Motor neuron (in vitro differentiated cells): ENCODE measurements around the gene TRPC1. TPM values are rescaled to one million over a fixed set of nuclear protein-coding genes. Genes with fewer than 3 reads are reported as not detected.
A peak's percentile ranks its signal among the peaks of the same experiment; 100 is the strongest.

ENCODE experiments used
- ATAC-seq, 8 experiments: fragments of 200-7000 bp; cut with Tn5 transposase; replicated peaks in 6 of 8; 2 replicates each; pipeline ENCODE4 v1.8.0; 2021; ENCODE audit warnings: mild to moderate bottlenecking in 8 of 8, moderate library complexity in 8 of 8
- H3K27ac ChIP-seq, 2 donors: fragments of 250-450 bp; sonication (Bioruptor Pico); 2 replicates each; pipeline ENCODE4 v1.9.0; 2021; ENCODE audit warnings: antibody characterized with exemption in 2 of 2, mild to moderate bottlenecking in 2 of 2, moderate library complexity in 1 of 2
- H3K4me1 ChIP-seq, 2 donors: fragments of 250-450 bp; sonication (Bioruptor Pico); replicated peaks in 1 of 2; 2 replicates each; pipeline ENCODE4 v1.6.1; 2021; ENCODE audit warnings: antibody characterized with exemption in 2 of 2, mild to moderate bottlenecking in 2 of 2, moderate library complexity in 1 of 2
- H3K4me3 ChIP-seq, 5 donors: fragments of 250-450 bp; sonication (Bioruptor Pico); 2 replicates each; pipeline ENCODE4 v1.9.0; 2021; ENCODE audit warnings: antibody characterized with exemption in 5 of 5, mild to moderate bottlenecking in 5 of 5, moderate library complexity in 4 of 5
- WGBS, 10 experiments: fragments of 450-650 bp; shearing (Covaris generic); methylation state at CpG; one replicate each; pipeline ENCODE4 v1.0.0; 2022; 5-methylcytosine and 5-hydroxymethylcytosine counted together
- in situ Hi-C, 9 experiments: fragments of 400-800 bp; cut with MboI; loops; one replicate each; pipeline ENCODE4 v1.15.0; 2021; ENCODE audit warnings: low sequenced_read_pairs in 9 of 9, low pct_unique_long_range_greater_than_20kb in 2 of 9; ENCODE audit not compliant: unreplicated experiment in 9 of 9
- total RNA-seq, 8 experiments: library from RNA; unstranded; fragments of 300-600 nt; gene quantifications; 2 replicates each; pipeline versions ENCODE4 v1.2.3 to v1.2.4, GENCODE V29; 2022

TRPC1 gene
- total RNA-seq, 8 experiments from 2014 or later, result 7.8 to 31.1 (median 19.6) TPM

DNA sequence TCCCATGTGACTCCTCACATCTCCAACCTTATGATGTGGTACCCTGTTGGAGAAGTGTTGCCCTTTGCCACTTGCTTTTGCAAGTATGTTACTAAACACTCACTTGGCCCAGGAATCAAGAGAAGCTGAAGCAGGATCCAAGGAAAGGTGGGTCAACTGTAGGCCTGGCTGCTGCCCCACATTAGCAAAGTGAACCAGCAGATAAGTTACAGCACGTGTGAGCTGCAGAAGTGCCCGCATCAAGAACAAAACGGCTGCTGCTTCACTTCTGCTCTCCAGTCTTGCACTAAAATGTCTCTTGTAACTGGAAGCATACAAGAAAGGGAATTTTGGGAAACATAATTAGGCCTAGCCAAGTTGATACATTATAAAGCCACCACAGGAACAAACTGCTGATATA lies 85.4 kb downstream of the TRPC1 start:
- Histone ChIP-seq H3K4me3 (no peak overlapping the region), H3K4me1 (no peaks in the 10 kb centered on the region), H3K27ac (no peak overlapping the region)
- in situ Hi-C loops, result loop anchor here in 2 of 9 experiments (25.0 kb wide), 1 partner anchor 222 kb away; the partner anchor contains the start of genes ATR (in 2 of the 2) and PLS1 (in 2 of the 2)
- WGBS, 10 experiments, result 80 to 100% (median 100%) methylated on average over 1 to 3 of the region's 3 CpGs; no CpG with 5 or more reads in 3 of the 10 experiments
- no peak for ATAC-seq

DNA sequence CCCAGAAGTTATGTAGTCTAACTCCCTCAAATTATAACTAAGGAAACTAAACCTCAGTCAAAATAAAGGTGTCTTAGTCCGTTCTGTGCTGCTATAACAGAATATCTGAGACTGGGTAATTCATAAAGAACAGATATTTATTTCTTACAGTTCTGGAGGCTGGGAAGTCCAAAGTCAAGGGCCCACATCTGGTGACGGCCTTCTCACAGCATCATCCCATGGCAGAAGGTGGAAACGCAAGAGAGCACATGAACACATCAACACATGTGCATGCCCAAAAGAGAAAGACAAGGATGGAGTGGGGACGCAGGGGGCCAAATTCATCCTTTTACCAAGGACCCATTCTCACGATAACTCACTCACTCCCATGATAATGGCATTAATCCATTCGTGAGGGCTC lies 92.0 kb downstream of the TRPC1 start:
- Histone ChIP-seq H3K27ac (no peak overlapping the region), H3K4me1 (no peaks in the 10 kb centered on the region), H3K4me3 (no peak overlapping the region)
- in situ Hi-C loops, result loop anchor here in 2 of 9 experiments (25.0 kb wide), 1 partner anchor 229 kb away; the partner anchor contains the start of genes ATR (in 2 of the 2) and PLS1 (in 2 of the 2)
- WGBS, 10 experiments, result 83 to 100% (median 93%) methylated on average over 1 to 5 of the region's 6 CpGs; no CpG with 5 or more reads in 1 of the 10 experiments
- ATAC-seq, result no peak

DNA sequence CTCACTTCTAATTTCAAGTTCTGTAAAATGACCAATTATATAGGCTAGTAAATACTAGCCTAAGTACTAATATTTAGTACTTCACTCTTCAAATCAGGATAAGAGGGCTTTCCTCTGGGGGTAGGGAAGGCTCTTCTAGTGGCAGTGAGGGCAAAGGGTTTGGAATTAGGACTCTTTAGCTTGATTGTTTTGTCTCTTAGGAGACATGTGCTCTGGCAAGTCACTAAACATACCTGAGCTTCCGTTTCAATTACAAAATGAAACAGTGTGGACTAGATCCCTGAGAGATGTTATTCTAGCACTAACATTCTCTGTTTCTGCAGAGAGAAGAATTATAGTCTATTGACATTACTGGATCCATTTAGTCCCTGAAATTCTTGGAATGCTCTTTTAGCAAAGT lies 93.5 kb downstream of the TRPC1 start:
- Histone ChIP-seq H3K27ac (no peak overlapping the region), H3K4me1 (no peaks in the 10 kb centered on the region), H3K4me3 (no peak overlapping the region)
- in situ Hi-C loops, result loop anchor here in 2 of 9 experiments (25.0 kb wide), 1 partner anchor 230 kb away; the partner anchor contains the start of genes ATR (in 2 of the 2) and PLS1 (in 2 of the 2)
- 71 to 100% (median 92%) methylated on average over 1 of the region's 1 CpG; no CpG with 5 or more reads in 4 of the 10 experiments for WGBS, 10 experiments
- ATAC-seq, result no peak

GRCh38 chr3:142817897-142818296 lies 94.1 kb downstream of the TRPC1 start:
- in situ Hi-C loops, result loop anchor here in 2 of 9 experiments (25.0 kb wide), 1 partner anchor 231 kb away; the partner anchor contains the start of genes ATR (in 2 of the 2) and PLS1 (in 2 of the 2)
- Histone ChIP-seq H3K4me3 (no peak overlapping the region), H3K4me1 (no peaks in the 10 kb centered on the region), H3K27ac (no peak overlapping the region)
- no peak for ATAC-seq
- WGBS, 10 experiments, result 80 to 100% (median 92%) methylated on average over 1 to 7 of the region's 7 CpGs; no CpG with 5 or more reads in 1 of the 10 experiments

DNA sequence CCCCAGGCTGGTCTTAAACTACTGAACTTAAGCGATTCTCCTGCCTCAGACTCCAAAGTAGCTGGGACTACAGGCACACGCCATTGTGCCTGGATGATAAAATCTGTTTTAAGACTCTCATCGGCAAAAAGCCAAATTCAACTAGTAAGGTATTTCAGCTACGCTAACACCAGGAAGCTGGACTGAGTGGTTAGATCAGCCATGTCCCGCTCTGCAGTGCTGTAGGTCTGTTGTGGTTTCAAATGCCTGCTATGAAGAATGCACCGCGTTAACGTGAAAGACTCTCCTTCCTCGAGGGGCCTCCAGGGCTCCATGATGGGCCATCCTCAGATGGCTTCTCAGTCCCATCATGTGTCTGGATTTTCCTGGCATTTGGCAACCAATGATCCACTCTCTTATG lies 94.8 kb downstream of the TRPC1 start:
- WGBS, 10 experiments, result 80 to 100% (median 99%) methylated on average over 1 to 7 of the region's 9 CpGs; no CpG with 5 or more reads in 2 of the 10 experiments
- ATAC-seq, result no peak
- in situ Hi-C loops, result loop anchor here in 2 of 9 experiments (25.0 kb wide), 1 partner anchor 231 kb away; the partner anchor contains the start of genes ATR (in 2 of the 2) and PLS1 (in 2 of the 2)
- H3K4me3 ChIP-seq, result no peak overlapping the region
- H3K27ac ChIP-seq, result no peak overlapping the region
- H3K4me1 ChIP-seq, result no peaks in the 10 kb centered on the region

- ATAC-seq, result no peak
- Histone ChIP-seq H3K4me1 (no peaks in the 10 kb centered on the region), H3K27ac (no peak overlapping the region), H3K4me3 (no peak overlapping the region)
- in situ Hi-C loops, result loop anchor here in 2 of 9 experiments (25.0 kb wide), 1 partner anchor 232 kb away; the partner anchor contains the start of genes ATR (in 2 of the 2) and PLS1 (in 2 of the 2)
These were observed 95.3 kb downstream of the TRPC1 start for GRCh38 chr3:142819179-142819578.

- Histone ChIP-seq H3K4me3 (no peak overlapping the region), H3K4me1 (no peaks in the 10 kb centered on the region), H3K27ac (no peak overlapping the region)
- peak; percentile 95 to 100 (median 100) for ATAC-seq
- in situ Hi-C loops, result loop anchor here in 5 of 9 experiments (5.0 to 25.0 kb wide), 4 partner anchors 156 to 166 kb away; no protein-coding TSS in a partner anchor
- WGBS, 10 experiments, result 13 to 43% (median 25%) methylated on average over 3 to 9 of the region's 9 CpGs
These were observed 105.0 kb downstream of the TRPC1 start for GRCh38 chr3:142828703-142829305.

- Histone ChIP-seq H3K4me1 (no peaks in the 10 kb centered on the region), H3K27ac (no peak overlapping the region), H3K4me3 (no peak overlapping the region)
- 67 to 100% (median 83%) methylated on average over 1 of the region's 1 CpG; no CpG with 5 or more reads in 2 of the 10 experiments for WGBS, 10 experiments
- ATAC-seq, result no peak
- in situ Hi-C loops, result loop anchor here in 3 of 9 experiments (10.0 to 25.0 kb wide), 2 partner anchors 150 to 157 kb away; no protein-coding TSS in a partner anchor
These were observed 113.7 kb downstream of the TRPC1 start for GRCh38 chr3:142837526-142837925.

DNA sequence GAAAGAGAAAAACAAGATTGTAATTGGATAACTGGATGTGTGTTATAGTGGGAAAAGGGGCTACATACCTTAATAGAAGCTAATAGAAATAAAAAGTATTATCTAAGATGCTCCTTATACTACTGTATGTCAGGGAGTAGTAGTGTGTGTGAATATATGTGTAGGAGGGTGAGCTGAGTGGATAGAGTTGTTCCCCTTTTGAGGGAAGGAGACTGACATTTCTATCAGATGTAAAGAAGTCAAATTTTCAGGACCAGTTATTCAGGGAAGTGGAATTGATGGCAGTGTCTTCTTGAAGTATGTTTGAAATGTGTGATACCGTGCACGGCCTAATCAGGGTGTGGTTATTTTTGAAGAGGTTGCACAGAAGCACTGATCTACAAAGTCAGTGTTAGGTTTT lies 116.0 kb downstream of the TRPC1 start:
- in situ Hi-C loops, result loop anchor here in 3 of 9 experiments (10.0 to 25.0 kb wide), 2 partner anchors 147 to 155 kb away; no protein-coding TSS in a partner anchor
- ATAC-seq, result no peak
- 60 to 100% (median 93%) methylated on average over 1 to 2 of the region's 2 CpGs; no CpG with 5 or more reads in 3 of the 10 experiments for WGBS, 10 experiments
- Histone ChIP-seq H3K27ac (no peak overlapping the region), H3K4me3 (no peak overlapping the region), H3K4me1 (no peaks in the 10 kb centered on the region)

- H3K4me1 ChIP-seq, result no peaks in the 10 kb centered on the region
- H3K4me3 ChIP-seq, result no peak overlapping the region
- H3K27ac ChIP-seq, result no peak overlapping the region
- ATAC-seq, result peak in 3 of 8 experiments; percentile 63 to 92 (median 82)
- 3 to 100% (median 63%) methylated on average over 1 to 4 of the region's 4 CpGs for WGBS, 10 experiments
- in situ Hi-C loops, result loop anchor here in 2 of 9 experiments (25.0 kb wide), 1 partner anchor 143 kb away; no protein-coding TSS in a partner anchor
These were observed 120.6 kb downstream of the TRPC1 start for GRCh38 chr3:142844339-142844977.

GRCh38 chr3:142846779-142847577 lies 123.1 kb downstream of the TRPC1 start:
- Histone ChIP-seq H3K27ac (no peak overlapping the region), H3K4me3 (no peak overlapping the region), H3K4me1 (no peaks in the 10 kb centered on the region)
- in situ Hi-C loops, result loop anchor here in 2 of 9 experiments (25.0 kb wide), 1 partner anchor 140 kb away; no protein-coding TSS in a partner anchor
- no peak for ATAC-seq
- 0 to 79% (median 45%) methylated on average over 1 to 2 of the region's 2 CpGs; no CpG with 5 or more reads in 3 of the 10 experiments for WGBS, 10 experiments

DNA sequence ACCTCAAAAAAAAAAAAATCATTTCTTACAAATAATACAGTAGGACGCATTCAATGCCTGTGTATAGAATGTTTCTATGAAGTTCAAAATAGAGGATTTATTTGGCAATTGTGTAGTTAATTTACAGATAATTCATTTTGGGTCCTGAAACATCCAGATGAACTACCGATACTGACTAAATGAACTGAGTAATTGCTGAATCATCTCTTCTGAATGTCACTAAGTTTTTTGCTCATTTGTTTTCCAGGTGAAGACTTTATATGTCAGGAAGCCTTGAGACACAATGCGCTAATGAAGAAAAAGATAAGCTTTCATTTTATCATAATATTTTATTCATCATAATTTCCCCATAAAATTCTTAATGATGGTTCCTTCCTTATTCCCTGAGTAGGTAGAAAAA lies 125.3 kb downstream of the TRPC1 start:
- Histone ChIP-seq H3K4me1 (no peaks in the 10 kb centered on the region), H3K4me3 (no peak overlapping the region), H3K27ac (no peak overlapping the region)
- WGBS, 10 experiments, result 80 to 100% (median 97%) methylated on average over 1 to 3 of the region's 3 CpGs; no CpG with 5 or more reads in 1 of the 10 experiments
- no peak for ATAC-seq
- in situ Hi-C loops, result loop anchor here in 2 of 9 experiments (25.0 kb wide), 1 partner anchor 138 kb away; no protein-coding TSS in a partner anchor
